Measurements from ENCODE around the gene SLC25A43.

- no peak for TF ChIP-seq CTCF (IDR thresholded peaks at IDR 0.05; ENCODE audit: low read length)
- no peak for TF ChIP-seq EZH2 (IDR thresholded peaks at IDR 0.05; ENCODE audit: borderline replicate concordance, low read length)
Observed at GRCh38 chrX:119482041-119482440, 82.9 kb downstream of the SLC25A43 start.

Data from OCI-LY1 (cell line).